ENCODE data around the gene ZDHHC18. TPM values are rescaled to one million over a fixed set of nuclear protein-coding genes. Genes with fewer than 3 reads are reported as not detected.
"Not testable (repeated sequence)": the region's sequence is repeated elsewhere in the genome, so short reads cannot be mapped to it uniquely, and the experiment has no call there.

The ZDHHC18 gene
- total RNA-seq, 1 experiment from 2014 or later: 18.4 TPM

GRCh38 chr1:26832249-26832960, 5.9 kb downstream of the ZDHHC18 start:
- H3K27me3 ChIP-seq (replicated peaks): no peaks in the 10 kb centered on the region
- H3K4me3 ChIP-seq: no peak overlapping the region
- no peak for DNase-seq (ENCODE audit: low read depth in 1 of 2, low spot score in 2 of 2)

GRCh38 chr1:26833432-26834405, 7.2 kb downstream of the ZDHHC18 start:
- Histone ChIP-seq H3K9me3 (replicated peaks) (no peaks in the 10 kb centered on the region), H3K4me3 (no peak overlapping the region), H3K36me3 (peaks cover 48% of the 10 kb centered on the region), H3K27ac (no peak overlapping the region), H3K4me1 (replicated peaks) (peaks cover 11% of the 10 kb centered on the region), H3K27me3 (replicated peaks) (no peaks in the 10 kb centered on the region)
- DNase-seq (ENCODE audit: low read depth in 1 of 2, low spot score in 2 of 2): no peak

More at GRCh38 chr1:26832249-26832960, 5.9 kb downstream of the ZDHHC18 start:
- Histone ChIP-seq H3K27ac (no peak overlapping the region), H3K4me1 (replicated peaks) (peaks cover 15% of the 10 kb centered on the region), H3K9me3 (replicated peaks) (no peaks in the 10 kb centered on the region), H3K36me3 (peaks cover 41% of the 10 kb centered on the region)

GRCh38 chr1:26837665-26838064, 11.2 kb downstream of the ZDHHC18 start:
- H3K4me3 ChIP-seq; H3K27ac ChIP-seq; H3K4me1 ChIP-seq (replicated peaks); H3K9me3 ChIP-seq (replicated peaks); H3K27me3 ChIP-seq (replicated peaks); DNase-seq (ENCODE audit: low read depth in 1 of 2, low spot score in 2 of 2): not testable (repeated sequence)
- peaks cover 58% of the 10 kb centered on the region for H3K36me3 ChIP-seq

- H3K36me3 ChIP-seq: peaks cover 48% of the 10 kb centered on the region
- no peak overlapping the region for H3K27ac ChIP-seq
- H3K4me3 ChIP-seq: no peak overlapping the region
Observed at GRCh38 chr1:26838474-26839338, 12.2 kb downstream of the ZDHHC18 start.

GRCh38 chr1:26839339-26839722, 12.8 kb downstream of the ZDHHC18 start:
- Histone ChIP-seq H3K27ac (no peak overlapping the region), H3K27me3 (replicated peaks) (no peaks in the 10 kb centered on the region), H3K4me3 (no peak overlapping the region), H3K4me1 (replicated peaks) (no peaks in the 10 kb centered on the region), H3K36me3 (peaks cover 43% of the 10 kb centered on the region), H3K9me3 (replicated peaks) (no peaks in the 10 kb centered on the region)
- DNase-seq (ENCODE audit: low read depth in 1 of 2, low spot score in 2 of 2): no peak

More at GRCh38 chr1:26838474-26839338, 12.2 kb downstream of the ZDHHC18 start:
- Histone ChIP-seq H3K9me3 (replicated peaks) (no peaks in the 10 kb centered on the region), H3K27me3 (replicated peaks) (no peaks in the 10 kb centered on the region), H3K4me1 (replicated peaks) (no peaks in the 10 kb centered on the region)
- DNase-seq (ENCODE audit: low read depth in 1 of 2, low spot score in 2 of 2): no peak

- no peak for DNase-seq (ENCODE audit: low read depth in 1 of 2, low spot score in 2 of 2)
- Histone ChIP-seq H3K36me3 (peaks cover 38% of the 10 kb centered on the region), H3K4me3 (no peak overlapping the region), H3K9me3 (replicated peaks) (no peaks in the 10 kb centered on the region), H3K27me3 (replicated peaks) (no peaks in the 10 kb centered on the region), H3K4me1 (replicated peaks) (no peaks in the 10 kb centered on the region), H3K27ac (no peak overlapping the region)
Observed at GRCh38 chr1:26839779-26840178, 13.3 kb downstream of the ZDHHC18 start.

GRCh38 chr1:26844424-26845196, 18.1 kb downstream of the ZDHHC18 start:
- Histone ChIP-seq H3K9me3 (replicated peaks) (no peaks in the 10 kb centered on the region), H3K4me3 (no peak overlapping the region), H3K27ac (no peak overlapping the region), H3K27me3 (replicated peaks) (no peaks in the 10 kb centered on the region), H3K4me1 (replicated peaks) (peaks cover 13% of the 10 kb centered on the region), H3K36me3 (peaks cover 33% of the 10 kb centered on the region)
- DNase-seq (ENCODE audit: low read depth in 1 of 2, low spot score in 2 of 2): no peak

- Histone ChIP-seq H3K4me1 (replicated peaks) (peaks cover 14% of the 10 kb centered on the region), H3K36me3 (peaks cover 49% of the 10 kb centered on the region)
- H3K4me3 ChIP-seq; H3K27me3 ChIP-seq (replicated peaks); H3K9me3 ChIP-seq (replicated peaks); DNase-seq (ENCODE audit: low read depth in 1 of 2, low spot score in 2 of 2); H3K27ac ChIP-seq: not testable (repeated sequence)
Observed at GRCh38 chr1:26847826-26848225, 21.3 kb downstream of the ZDHHC18 start.

GRCh38 chr1:26848499-26848898, 22.0 kb downstream of the ZDHHC18 start:
- peak overlapping the region; percentile 87 for H3K27ac ChIP-seq
- no peaks in the 10 kb centered on the region for H3K9me3 ChIP-seq (replicated peaks)
- H3K36me3 ChIP-seq: peaks cover 54% of the 10 kb centered on the region
- H3K4me1 ChIP-seq (replicated peaks): peaks cover 14% of the 10 kb centered on the region
- H3K4me3 ChIP-seq: no peak overlapping the region
- no peaks in the 10 kb centered on the region for H3K27me3 ChIP-seq (replicated peaks)
- DNase-seq (ENCODE audit: low read depth in 1 of 2, low spot score in 2 of 2): no peak

- H3K27me3 ChIP-seq (replicated peaks): no peaks in the 10 kb centered on the region
- peak overlapping the region; percentile 87 for H3K27ac ChIP-seq
- H3K36me3 ChIP-seq: peaks cover 61% of the 10 kb centered on the region
- peaks cover 14% of the 10 kb centered on the region for H3K4me1 ChIP-seq (replicated peaks)
- H3K4me3 ChIP-seq: no peak overlapping the region
- H3K9me3 ChIP-seq (replicated peaks): no peaks in the 10 kb centered on the region
- peak; percentile 62 to 85 for DNase-seq (ENCODE audit: low read depth in 1 of 2, low spot score in 2 of 2)
Observed at GRCh38 chr1:26848941-26849774, 22.7 kb downstream of the ZDHHC18 start.

GRCh38 chr1:26851106-26851684, 24.7 kb downstream of the ZDHHC18 start:
- H3K4me3 ChIP-seq: no peak overlapping the region
- no peak overlapping the region for H3K27ac ChIP-seq
- H3K4me1 ChIP-seq (replicated peaks): peaks cover 14% of the 10 kb centered on the region
- peaks cover 66% of the 10 kb centered on the region for H3K36me3 ChIP-seq
- DNase-seq (ENCODE audit: low read depth in 1 of 2, low spot score in 2 of 2): no peak
- no peaks in the 10 kb centered on the region for H3K9me3 ChIP-seq (replicated peaks)
- no peaks in the 10 kb centered on the region for H3K27me3 ChIP-seq (replicated peaks)

- DNase-seq (ENCODE audit: low read depth in 1 of 2, low spot score in 2 of 2): no peak
- Histone ChIP-seq H3K27me3 (replicated peaks) (no peaks in the 10 kb centered on the region), H3K36me3 (peaks cover 66% of the 10 kb centered on the region), H3K9me3 (replicated peaks) (no peaks in the 10 kb centered on the region), H3K27ac (no peak overlapping the region), H3K4me1 (replicated peaks) (peaks cover 14% of the 10 kb centered on the region), H3K4me3 (no peak overlapping the region)
Observed at GRCh38 chr1:26852701-26853100, 26.2 kb downstream of the ZDHHC18 start.

All from SJSA1 (cell line).